ENCODE results near the gene CKMT2.

The CKMT2 gene

GRCh38 chr5:81310402-81311063 is 77.4 kb downstream of the CKMT2 start:
- no peaks in the 10 kb centered on the region for H3K27me3 ChIP-seq (ENCODE audit: insufficient read depth, low read length, poor library complexity)
- no peak for DNase-seq
- WGBS (ENCODE audit: extremely low coverage, insufficient coverage, low lambda C conversion rate), result no CpG with 5 or more reads among the region's 1 CpG

GRCh38 chr5:81313278-81313677 is 80.2 kb downstream of the CKMT2 start:
- Histone ChIP-seq H3K4me3 (ENCODE audit: low read length) (no peak overlapping the region), H3K36me3 (ENCODE audit: control insufficient read depth, insufficient read depth, low read length) (no peaks in the 10 kb centered on the region), H4K8ac (ENCODE audit: low read depth, low read length) (no peak overlapping the region), H2BK15ac (replicated peaks; ENCODE audit: low read depth) (no peak overlapping the region), H3K4me1 (ENCODE audit: control insufficient read depth, low read depth, low read length) (no peaks in the 10 kb centered on the region), H3K27ac (ENCODE audit: low read depth, low read length) (no peak overlapping the region), H3K23ac (ENCODE audit: low read length) (no peak overlapping the region), H3K79me1 (ENCODE audit: low read length) (peaks cover 1% of the 10 kb centered on the region), H3K79me2 (ENCODE audit: control insufficient read depth, insufficient read depth, low read length) (no peaks in the 10 kb centered on the region), H3K18ac (ENCODE audit: low read length) (no peak overlapping the region), H3K9ac (ENCODE audit: low read length) (no peak overlapping the region), H3K56ac (ENCODE audit: low read length) (no peak overlapping the region), H3K4ac (ENCODE audit: low read depth, low read length) (no peak overlapping the region), H2BK5ac (ENCODE audit: low read length) (no peak overlapping the region), H2AK5ac (ENCODE audit: low read length) (no peak overlapping the region), H3K27me3 (ENCODE audit: insufficient read depth, low read length, poor library complexity) (no peaks in the 10 kb centered on the region), H2BK120ac (ENCODE audit: low read depth, low read length) (no peak overlapping the region), H4K5ac (ENCODE audit: low read length) (no peak overlapping the region), H3K4me2 (ENCODE audit: low read length) (no peak overlapping the region)
- DNase-seq, result no peak

More at GRCh38 chr5:81310402-81311063, 77.4 kb downstream of the CKMT2 start:
- no peaks in the 10 kb centered on the region for H3K4me1 ChIP-seq (ENCODE audit: control insufficient read depth, low read depth, low read length)
- H3K36me3 ChIP-seq (ENCODE audit: control insufficient read depth, insufficient read depth, low read length), result no peaks in the 10 kb centered on the region
- H3K79me2 ChIP-seq (ENCODE audit: control insufficient read depth, insufficient read depth, low read length), result no peaks in the 10 kb centered on the region
- H3K4me3 ChIP-seq (ENCODE audit: low read length), result no peak overlapping the region
- H2BK5ac ChIP-seq (ENCODE audit: low read length), result no peak overlapping the region
- H3K27ac ChIP-seq (ENCODE audit: low read depth, low read length), result no peak overlapping the region
- no peak overlapping the region for H3K4ac ChIP-seq (ENCODE audit: low read depth, low read length)
- H4K8ac ChIP-seq (ENCODE audit: low read depth, low read length), result no peak overlapping the region
- no peak overlapping the region for H2BK15ac ChIP-seq (replicated peaks; ENCODE audit: low read depth)
- peaks cover 1% of the 10 kb centered on the region for H3K79me1 ChIP-seq (ENCODE audit: low read length)
- no peak overlapping the region for H3K18ac ChIP-seq (ENCODE audit: low read length)
- no peak overlapping the region for H3K23ac ChIP-seq (ENCODE audit: low read length)
- H2BK120ac ChIP-seq (ENCODE audit: low read depth, low read length), result no peak overlapping the region
- no peak overlapping the region for H3K4me2 ChIP-seq (ENCODE audit: low read length)
- no peak overlapping the region for H2AK5ac ChIP-seq (ENCODE audit: low read length)
- no peak overlapping the region for H3K56ac ChIP-seq (ENCODE audit: low read length)
- H3K9ac ChIP-seq (ENCODE audit: low read length), result no peak overlapping the region
- no peak overlapping the region for H4K5ac ChIP-seq (ENCODE audit: low read length)

GRCh38 chr5:81313686-81314085 is 80.6 kb downstream of the CKMT2 start:
- H3K4me1 ChIP-seq (ENCODE audit: control insufficient read depth, low read depth, low read length), result no peaks in the 10 kb centered on the region
- H2BK5ac ChIP-seq (ENCODE audit: low read length), result no peak overlapping the region
- no peak overlapping the region for H3K4ac ChIP-seq (ENCODE audit: low read depth, low read length)
- no peak overlapping the region for H2AK5ac ChIP-seq (ENCODE audit: low read length)
- H4K5ac ChIP-seq (ENCODE audit: low read length), result no peak overlapping the region
- peaks cover 1% of the 10 kb centered on the region for H3K79me1 ChIP-seq (ENCODE audit: low read length)
- H3K27ac ChIP-seq (ENCODE audit: low read depth, low read length), result no peak overlapping the region
- H3K36me3 ChIP-seq (ENCODE audit: control insufficient read depth, insufficient read depth, low read length), result no peaks in the 10 kb centered on the region
- no CpG with 5 or more reads among the region's 3 CpGs for WGBS (ENCODE audit: extremely low coverage, insufficient coverage, low lambda C conversion rate)
- no peak overlapping the region for H3K23ac ChIP-seq (ENCODE audit: low read length)
- H3K4me3 ChIP-seq (ENCODE audit: low read length), result no peak overlapping the region
- no peaks in the 10 kb centered on the region for H3K27me3 ChIP-seq (ENCODE audit: insufficient read depth, low read length, poor library complexity)
- H2BK120ac ChIP-seq (ENCODE audit: low read depth, low read length), result no peak overlapping the region
- H3K79me2 ChIP-seq (ENCODE audit: control insufficient read depth, insufficient read depth, low read length), result no peaks in the 10 kb centered on the region
- H2BK15ac ChIP-seq (replicated peaks; ENCODE audit: low read depth), result no peak overlapping the region
- H3K4me2 ChIP-seq (ENCODE audit: low read length), result no peak overlapping the region
- H4K8ac ChIP-seq (ENCODE audit: low read depth, low read length), result no peak overlapping the region
- H3K18ac ChIP-seq (ENCODE audit: low read length), result no peak overlapping the region
- no peak overlapping the region for H3K9ac ChIP-seq (ENCODE audit: low read length)
- no peak overlapping the region for H3K56ac ChIP-seq (ENCODE audit: low read length)
- no peak for DNase-seq

GRCh38 chr5:81314581-81314980 is 81.5 kb downstream of the CKMT2 start:
- Histone ChIP-seq H3K18ac (ENCODE audit: low read length) (no peak overlapping the region), H3K27me3 (ENCODE audit: insufficient read depth, low read length, poor library complexity) (no peaks in the 10 kb centered on the region), H3K23ac (ENCODE audit: low read length) (no peak overlapping the region), H3K9ac (ENCODE audit: low read length) (no peak overlapping the region), H3K4ac (ENCODE audit: low read depth, low read length) (no peak overlapping the region), H3K36me3 (ENCODE audit: control insufficient read depth, insufficient read depth, low read length) (no peaks in the 10 kb centered on the region), H2BK120ac (ENCODE audit: low read depth, low read length) (no peak overlapping the region), H2AK5ac (ENCODE audit: low read length) (no peak overlapping the region), H3K79me2 (ENCODE audit: control insufficient read depth, insufficient read depth, low read length) (no peaks in the 10 kb centered on the region), H3K79me1 (ENCODE audit: low read length) (no peaks in the 10 kb centered on the region), H3K56ac (ENCODE audit: low read length) (no peak overlapping the region), H3K4me3 (ENCODE audit: low read length) (no peak overlapping the region), H3K4me2 (ENCODE audit: low read length) (no peak overlapping the region), H2BK5ac (ENCODE audit: low read length) (no peak overlapping the region), H3K4me1 (ENCODE audit: control insufficient read depth, low read depth, low read length) (no peaks in the 10 kb centered on the region), H2BK15ac (replicated peaks; ENCODE audit: low read depth) (no peak overlapping the region), H3K27ac (ENCODE audit: low read depth, low read length) (no peak overlapping the region), H4K8ac (ENCODE audit: low read depth, low read length) (no peak overlapping the region), H4K5ac (ENCODE audit: low read length) (no peak overlapping the region)
- no CpG with 5 or more reads among the region's 3 CpGs for WGBS (ENCODE audit: extremely low coverage, insufficient coverage, low lambda C conversion rate)
- no peak for DNase-seq

- no peak overlapping the region for H3K18ac ChIP-seq (ENCODE audit: low read length)
- no peaks in the 10 kb centered on the region for H3K79me1 ChIP-seq (ENCODE audit: low read length)
- no peak overlapping the region for H3K9ac ChIP-seq (ENCODE audit: low read length)
- H4K8ac ChIP-seq (ENCODE audit: low read depth, low read length), result no peak overlapping the region
- H2BK15ac ChIP-seq (replicated peaks; ENCODE audit: low read depth), result no peak overlapping the region
- H2BK120ac ChIP-seq (ENCODE audit: low read depth, low read length), result no peak overlapping the region
- H3K23ac ChIP-seq (ENCODE audit: low read length), result no peak overlapping the region
- H3K27ac ChIP-seq (ENCODE audit: low read depth, low read length), result no peak overlapping the region
- H2AK5ac ChIP-seq (ENCODE audit: low read length), result no peak overlapping the region
- H2BK5ac ChIP-seq (ENCODE audit: low read length), result no peak overlapping the region
- no CpG with 5 or more reads among the region's 1 CpG for WGBS (ENCODE audit: extremely low coverage, insufficient coverage, low lambda C conversion rate)
- no peaks in the 10 kb centered on the region for H3K36me3 ChIP-seq (ENCODE audit: control insufficient read depth, insufficient read depth, low read length)
- no peak overlapping the region for H4K5ac ChIP-seq (ENCODE audit: low read length)
- H3K56ac ChIP-seq (ENCODE audit: low read length), result no peak overlapping the region
- no peaks in the 10 kb centered on the region for H3K4me1 ChIP-seq (ENCODE audit: control insufficient read depth, low read depth, low read length)
- no peak overlapping the region for H3K4me2 ChIP-seq (ENCODE audit: low read length)
- H3K79me2 ChIP-seq (ENCODE audit: control insufficient read depth, insufficient read depth, low read length), result no peaks in the 10 kb centered on the region
- no peak overlapping the region for H3K4ac ChIP-seq (ENCODE audit: low read depth, low read length)
- peak; percentile 42 for DNase-seq
- H3K27me3 ChIP-seq (ENCODE audit: insufficient read depth, low read length, poor library complexity), result no peaks in the 10 kb centered on the region
- H3K4me3 ChIP-seq (ENCODE audit: low read length), result no peak overlapping the region
Observed at GRCh38 chr5:81315336-81315735, 82.2 kb downstream of the CKMT2 start.

- H3K9ac ChIP-seq (ENCODE audit: low read length), result no peak overlapping the region
- H4K8ac ChIP-seq (ENCODE audit: low read depth, low read length), result no peak overlapping the region
- no peak overlapping the region for H3K4me3 ChIP-seq (ENCODE audit: low read length)
- H4K5ac ChIP-seq (ENCODE audit: low read length), result no peak overlapping the region
- no peak overlapping the region for H2AK5ac ChIP-seq (ENCODE audit: low read length)
- H2BK120ac ChIP-seq (ENCODE audit: low read depth, low read length), result no peak overlapping the region
- no peak overlapping the region for H2BK15ac ChIP-seq (replicated peaks; ENCODE audit: low read depth)
- no peaks in the 10 kb centered on the region for H3K36me3 ChIP-seq (ENCODE audit: control insufficient read depth, insufficient read depth, low read length)
- no peaks in the 10 kb centered on the region for H3K4me1 ChIP-seq (ENCODE audit: control insufficient read depth, low read depth, low read length)
- H3K18ac ChIP-seq (ENCODE audit: low read length), result no peak overlapping the region
- H3K23ac ChIP-seq (ENCODE audit: low read length), result no peak overlapping the region
- no peaks in the 10 kb centered on the region for H3K79me2 ChIP-seq (ENCODE audit: control insufficient read depth, insufficient read depth, low read length)
- no peaks in the 10 kb centered on the region for H3K79me1 ChIP-seq (ENCODE audit: low read length)
- H3K4ac ChIP-seq (ENCODE audit: low read depth, low read length), result no peak overlapping the region
- H2BK5ac ChIP-seq (ENCODE audit: low read length), result no peak overlapping the region
- no peak overlapping the region for H3K4me2 ChIP-seq (ENCODE audit: low read length)
- H3K27ac ChIP-seq (ENCODE audit: low read depth, low read length), result no peak overlapping the region
- no peak for DNase-seq
- H3K56ac ChIP-seq (ENCODE audit: low read length), result no peak overlapping the region
- no peaks in the 10 kb centered on the region for H3K27me3 ChIP-seq (ENCODE audit: insufficient read depth, low read length, poor library complexity)
- no CpG with 5 or more reads among the region's 4 CpGs for WGBS (ENCODE audit: extremely low coverage, insufficient coverage, low lambda C conversion rate)
Observed at GRCh38 chr5:81315830-81316229, 82.7 kb downstream of the CKMT2 start.
